ENCODE results near the gene SMC3. TPM values are rescaled to one million over a fixed set of nuclear protein-coding genes. Genes with fewer than 3 reads are reported as not detected.

SMC3 gene
- total RNA-seq, result 10 to 100 TPM; 33.1 to 35.8 TPM
- polyA plus RNA-seq, result 10 to 100 TPM; 14.7 to 19.3 TPM
- long read RNA-seq, donor 1, partial matches to known transcripts, result 58 of 64 reads
- long read RNA-seq, donor 1, other reads (novel, unspliced or antisense), result 6 of 64 reads
- long read RNA-seq, donor 2, full-length matches to known transcripts, result 7 of 33 reads
- long read RNA-seq, donor 2, partial matches to known transcripts, result 26 of 33 reads
- long read RNA-seq, donor 2, other reads (novel, unspliced or antisense), result 0 of 33 reads

DNA sequence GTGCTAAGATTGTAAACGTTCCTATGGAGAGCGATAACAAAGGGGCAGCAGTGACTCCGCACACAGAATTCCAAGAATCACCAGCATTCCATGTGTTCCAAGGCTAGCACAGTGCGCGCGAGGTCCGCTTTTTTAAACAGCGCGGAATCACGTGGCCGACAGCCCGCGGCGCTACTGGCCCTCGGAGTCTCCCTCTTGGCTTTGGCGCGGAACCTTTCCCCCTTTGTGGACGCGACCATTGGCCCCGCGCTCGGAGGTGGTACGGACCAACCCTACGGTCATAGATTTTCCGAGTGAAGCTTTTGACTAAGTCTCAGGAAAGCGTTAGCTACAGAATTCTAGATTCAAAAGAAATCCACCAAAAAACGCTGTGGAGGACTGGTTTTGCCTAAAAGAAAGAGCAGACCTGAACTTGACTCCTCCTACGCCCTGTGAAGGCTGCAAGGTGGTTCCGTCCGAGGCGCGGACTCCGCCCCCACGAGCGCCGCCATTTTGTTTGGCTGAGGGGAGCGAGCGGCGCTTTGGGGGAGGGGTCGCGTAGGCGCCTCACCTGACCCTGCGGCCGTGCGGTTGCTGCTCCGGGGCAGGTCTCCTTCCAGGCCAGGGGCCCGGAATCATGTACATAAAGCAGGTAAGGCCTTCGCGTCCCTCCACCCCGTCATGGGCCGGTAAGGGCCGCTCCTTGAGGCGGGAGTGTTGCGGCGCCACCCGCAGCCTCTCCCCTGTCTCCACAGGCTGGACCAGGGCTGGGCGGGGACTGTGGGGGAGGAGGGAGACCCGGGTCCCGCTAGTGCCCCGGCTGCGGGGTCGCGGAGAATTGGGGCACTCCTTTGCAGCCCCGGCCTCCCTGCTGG is at the start of gene SMC3:
Gene SMC3, plus strand, starts transcription at position 495 of the 854 bp plus-strand sequence. Its CDS starts 122 bp downstream, at position 617.
- intact Hi-C loops (cut with DNase I), result no loop called here
- peaks cover 0 to 2% of the 10 kb centered on the region in 2 donors for H3K4me1 ChIP-seq (ENCODE audit: control insufficient read depth in 1 of 2, insufficient read depth in 2 of 2, low read length in 2 of 2)
- peak within 1 kb of the TSS; percentile 76 to 99 for H3K4me3 ChIP-seq (ENCODE audit: low read length in 2 of 2)
- 0% methylated on average over 63 to 64 of the region's 64 CpGs for WGBS, 2 donors
- DNase-seq, result peak; percentile 95 to 97
- no peaks in the 10 kb centered on the region for H3K36me3 ChIP-seq (ENCODE audit: control insufficient read depth in 1 of 2, insufficient read depth in 2 of 2, low read length in 1 of 2)
- H3K9me3 ChIP-seq (ENCODE audit: control insufficient read depth, low read length), result no peaks in the 10 kb centered on the region
- H3K27me3 ChIP-seq (ENCODE audit: control insufficient read depth in 1 of 2, insufficient read depth in 2 of 2, low read length in 1 of 2), result no peaks in the 10 kb centered on the region
- H3K27ac ChIP-seq (ENCODE audit: low read depth in 1 of 2, low read length in 2 of 2), result peak within 1 kb of the TSS in 1 of 2 donors; percentile 12
- ATAC-seq (ENCODE audit: low FRiP score), result peak; percentile 98

- intact Hi-C loops (cut with DNase I), result no loop called here
- WGBS, 2 donors, result 94 to 97% methylated on average over 4 of the region's 4 CpGs
- H3K36me3 ChIP-seq (ENCODE audit: control insufficient read depth in 1 of 2, insufficient read depth in 2 of 2, low read length in 1 of 2), result no peaks in the 10 kb centered on the region
- ATAC-seq (ENCODE audit: low FRiP score), result no peak
- H3K4me3 ChIP-seq (ENCODE audit: low read length in 2 of 2), result no peak overlapping the region
- H3K27me3 ChIP-seq (ENCODE audit: control insufficient read depth in 1 of 2, insufficient read depth in 2 of 2, low read length in 1 of 2), result no peaks in the 10 kb centered on the region
- peaks cover 0 to 2% of the 10 kb centered on the region in 2 donors for H3K4me1 ChIP-seq (ENCODE audit: control insufficient read depth in 1 of 2, insufficient read depth in 2 of 2, low read length in 2 of 2)
- no peak overlapping the region for H3K27ac ChIP-seq (ENCODE audit: low read depth in 1 of 2, low read length in 2 of 2)
- no peak for DNase-seq
- no peaks in the 10 kb centered on the region for H3K9me3 ChIP-seq (ENCODE audit: control insufficient read depth, low read length)
Observed at GRCh38 chr10:110522365-110522988, 45.0 kb upstream of the SMC3 start.

GRCh38 chr10:110523736-110524135 is 43.8 kb upstream of the SMC3 start:
- H3K9me3 ChIP-seq (ENCODE audit: control insufficient read depth, low read length), result no peaks in the 10 kb centered on the region
- ATAC-seq (ENCODE audit: low FRiP score) (no peak), DNase-seq (no peak)
- H3K4me1 ChIP-seq (ENCODE audit: control insufficient read depth in 1 of 2, insufficient read depth in 2 of 2, low read length in 2 of 2), result peaks cover 0 to 2% of the 10 kb centered on the region in 2 donors
- no peak overlapping the region for H3K4me3 ChIP-seq (ENCODE audit: low read length in 2 of 2)
- 72 to 85% methylated on average over 3 of the region's 3 CpGs for WGBS, 2 donors
- no peaks in the 10 kb centered on the region for H3K36me3 ChIP-seq (ENCODE audit: control insufficient read depth in 1 of 2, insufficient read depth in 2 of 2, low read length in 1 of 2)
- no peaks in the 10 kb centered on the region for H3K27me3 ChIP-seq (ENCODE audit: control insufficient read depth in 1 of 2, insufficient read depth in 2 of 2, low read length in 1 of 2)
- intact Hi-C loops (cut with DNase I), result no loop called here
- H3K27ac ChIP-seq (ENCODE audit: low read depth in 1 of 2, low read length in 2 of 2), result no peak overlapping the region

- H3K4me1 ChIP-seq (ENCODE audit: control insufficient read depth in 1 of 2, insufficient read depth in 2 of 2, low read length in 2 of 2), result peaks cover 0 to 2% of the 10 kb centered on the region in 2 donors
- no peak for DNase-seq
- intact Hi-C loops (cut with DNase I), result no loop called here
- H3K27ac ChIP-seq (ENCODE audit: low read depth in 1 of 2, low read length in 2 of 2), result no peak overlapping the region
- H3K9me3 ChIP-seq (ENCODE audit: control insufficient read depth, low read length), result no peaks in the 10 kb centered on the region
- ATAC-seq (ENCODE audit: low FRiP score), result no peak
- H3K4me3 ChIP-seq (ENCODE audit: low read length in 2 of 2), result no peak overlapping the region
- no peaks in the 10 kb centered on the region for H3K36me3 ChIP-seq (ENCODE audit: control insufficient read depth in 1 of 2, insufficient read depth in 2 of 2, low read length in 1 of 2)
- 67 to 74% methylated on average over 3 of the region's 3 CpGs for whole genome bisulfite sequencing, 2 donors
- H3K27me3 ChIP-seq (ENCODE audit: control insufficient read depth in 1 of 2, insufficient read depth in 2 of 2, low read length in 1 of 2), result no peaks in the 10 kb centered on the region
Observed at GRCh38 chr10:110524179-110524858, 43.2 kb upstream of the SMC3 start.

GRCh38 chr10:110524859-110525232 is 42.6 kb upstream of the SMC3 start:
- no peaks in the 10 kb centered on the region for H3K27me3 ChIP-seq (ENCODE audit: control insufficient read depth in 1 of 2, insufficient read depth in 2 of 2, low read length in 1 of 2)
- intact Hi-C loops (cut with DNase I), result no loop called here
- WGBS, 2 donors, result 93 to 95% methylated on average over 2 of the region's 2 CpGs
- no peaks in the 10 kb centered on the region for H3K36me3 ChIP-seq (ENCODE audit: control insufficient read depth in 1 of 2, insufficient read depth in 2 of 2, low read length in 1 of 2)
- H3K27ac ChIP-seq (ENCODE audit: low read depth in 1 of 2, low read length in 2 of 2), result no peak overlapping the region
- ATAC-seq (ENCODE audit: low FRiP score) (no peak), DNase-seq (no peak)
- H3K4me3 ChIP-seq (ENCODE audit: low read length in 2 of 2), result no peak overlapping the region
- H3K9me3 ChIP-seq (ENCODE audit: control insufficient read depth, low read length), result no peaks in the 10 kb centered on the region
- peaks cover 0 to 2% of the 10 kb centered on the region in 2 donors for H3K4me1 ChIP-seq (ENCODE audit: control insufficient read depth in 1 of 2, insufficient read depth in 2 of 2, low read length in 2 of 2)

DNA sequence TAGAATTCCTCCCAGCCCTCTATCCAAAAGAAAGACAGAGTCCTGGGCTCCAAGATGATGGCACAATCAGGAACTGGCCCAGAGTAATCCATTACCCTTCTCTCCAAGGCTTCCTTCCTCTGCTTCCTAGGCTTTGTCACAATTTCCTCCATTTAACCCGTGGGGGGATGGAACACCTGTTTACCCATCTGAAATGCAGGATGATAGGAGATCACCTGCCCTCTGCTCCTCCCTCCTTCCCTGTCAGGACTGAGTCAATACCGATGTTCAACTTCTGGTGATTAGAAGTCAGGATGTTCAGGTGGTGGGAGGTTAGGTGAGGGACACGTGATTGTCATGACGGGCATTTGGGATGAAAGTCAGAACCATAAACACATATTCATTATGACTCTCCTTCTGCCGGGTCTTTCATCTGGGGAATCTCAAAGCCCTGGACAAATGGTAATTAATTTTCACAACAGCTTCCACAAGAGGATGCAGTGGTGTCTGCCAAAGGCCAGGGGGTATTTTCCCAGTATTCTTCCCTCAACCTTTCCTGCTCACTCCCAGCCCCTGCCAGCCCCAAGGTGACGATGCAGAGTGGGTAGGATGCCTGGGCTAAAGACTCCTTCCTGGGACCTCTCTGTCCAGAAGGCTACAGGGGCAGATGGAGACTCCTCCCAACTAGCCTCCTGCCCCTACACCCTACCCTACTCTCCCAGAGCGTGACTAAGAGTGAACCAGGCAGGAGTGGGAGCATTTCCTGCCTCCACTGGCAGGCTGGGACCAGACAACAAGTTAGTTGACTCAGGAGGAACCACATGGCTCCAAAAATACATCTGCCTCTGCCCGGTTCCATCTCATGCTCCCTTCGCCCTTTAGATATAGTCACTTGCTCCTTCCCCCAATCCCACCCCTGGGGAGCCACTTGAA is 41.9 kb upstream of the SMC3 start:
- 74 to 76% methylated on average over 9 of the region's 9 CpGs for WGBS, 2 donors
- DNase-seq (no peak), ATAC-seq (ENCODE audit: low FRiP score) (no peak)
- intact Hi-C loops (cut with DNase I), result no loop called here
- Histone ChIP-seq H3K9me3 (ENCODE audit: control insufficient read depth, low read length) (no peaks in the 10 kb centered on the region), H3K27me3 (ENCODE audit: control insufficient read depth in 1 of 2, insufficient read depth in 2 of 2, low read length in 1 of 2) (no peaks in the 10 kb centered on the region), H3K27ac (ENCODE audit: low read depth in 1 of 2, low read length in 2 of 2) (no peak overlapping the region), H3K36me3 (ENCODE audit: control insufficient read depth in 1 of 2, insufficient read depth in 2 of 2, low read length in 1 of 2) (no peaks in the 10 kb centered on the region), H3K4me3 (ENCODE audit: low read length in 2 of 2) (no peak overlapping the region), H3K4me1 (ENCODE audit: control insufficient read depth in 1 of 2, insufficient read depth in 2 of 2, low read length in 2 of 2) (peaks cover 0 to 2% of the 10 kb centered on the region in 2 donors)

DNA sequence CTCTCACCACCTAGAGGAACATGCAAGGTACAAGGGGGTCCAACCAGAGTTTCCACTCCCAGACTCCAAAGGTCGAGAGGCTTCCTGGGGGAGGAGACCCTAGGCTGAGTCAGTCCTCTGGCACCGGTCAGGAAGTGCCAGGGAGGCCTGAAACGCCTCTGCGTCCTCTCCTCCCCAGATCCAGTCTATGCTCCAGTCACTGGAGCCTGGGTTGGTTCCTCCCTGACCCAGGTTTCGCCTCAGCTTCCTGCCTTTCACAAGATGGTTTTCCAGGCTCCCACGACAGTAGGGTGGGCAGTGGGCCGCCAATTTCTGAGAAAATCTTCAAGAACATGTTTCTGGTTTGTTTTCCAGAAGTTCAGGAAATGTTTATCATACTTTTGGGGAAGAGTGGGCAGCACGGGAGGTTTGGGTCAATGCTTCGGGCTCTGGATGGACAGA is 39.7 kb upstream of the SMC3 start:
- Histone ChIP-seq H3K4me1 (ENCODE audit: control insufficient read depth in 1 of 2, insufficient read depth in 2 of 2, low read length in 2 of 2) (peaks cover 0 to 2% of the 10 kb centered on the region in 2 donors), H3K4me3 (ENCODE audit: low read length in 2 of 2) (no peak overlapping the region), H3K9me3 (ENCODE audit: control insufficient read depth, low read length) (no peaks in the 10 kb centered on the region), H3K36me3 (ENCODE audit: control insufficient read depth in 1 of 2, insufficient read depth in 2 of 2, low read length in 1 of 2) (no peaks in the 10 kb centered on the region), H3K27me3 (ENCODE audit: control insufficient read depth in 1 of 2, insufficient read depth in 2 of 2, low read length in 1 of 2) (no peaks in the 10 kb centered on the region), H3K27ac (ENCODE audit: low read depth in 1 of 2, low read length in 2 of 2) (no peak overlapping the region)
- ATAC-seq (ENCODE audit: low FRiP score), result no peak
- intact Hi-C loops (cut with DNase I), result no loop called here
- 56 to 59% methylated on average over 9 of the region's 9 CpGs for WGBS, 2 donors
- DNase-seq, result no peak

Measured in aorta (tissue), 5 donors.